ENCODE data around the gene CACNG7.
A peak's percentile ranks its signal among the peaks of the same experiment; 100 is the strongest.

Gene CACNG7

DNA sequence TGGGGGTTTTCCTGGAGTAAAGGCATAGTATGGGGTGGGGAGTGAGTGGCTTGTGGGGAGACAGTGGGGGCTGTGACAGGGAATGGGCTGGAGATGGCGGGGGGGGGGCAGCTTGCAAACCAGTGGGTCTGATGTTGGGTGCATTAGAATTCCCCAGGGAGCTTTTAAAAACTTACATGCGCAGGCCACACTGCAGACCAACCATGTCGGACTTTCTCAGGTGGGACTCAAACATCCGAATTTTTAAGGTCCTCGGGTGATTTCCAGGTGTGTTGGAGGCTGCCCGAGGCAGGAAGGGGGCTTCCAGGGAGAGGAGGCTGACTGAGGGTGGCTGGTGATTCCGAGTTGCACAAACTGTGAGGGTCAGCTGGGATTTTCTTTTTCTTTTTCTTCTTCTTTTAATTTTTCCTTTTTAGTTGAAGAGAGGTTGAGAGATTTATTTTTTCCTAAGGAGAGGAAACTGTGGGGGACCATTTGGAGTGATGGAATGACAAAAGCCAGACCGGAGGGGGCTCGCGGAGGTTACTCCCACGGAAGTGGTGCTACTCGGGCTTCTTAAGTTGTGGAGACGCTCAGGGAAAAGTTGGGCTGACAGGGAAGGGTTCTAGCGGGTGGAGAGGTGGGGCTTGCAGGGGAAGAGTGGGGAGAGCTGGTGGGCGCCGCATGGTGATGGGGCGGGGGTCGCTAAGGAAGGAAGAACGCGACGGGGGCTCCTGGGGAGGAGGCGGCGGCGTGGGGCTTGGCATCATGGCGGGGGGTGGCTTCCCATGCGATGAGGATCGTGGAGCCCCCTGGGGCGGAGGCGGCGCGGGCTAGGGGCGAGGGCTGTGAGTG is 52.7 kb downstream of the CACNG7 start:
- no peak for DNase-seq
- Histone ChIP-seq H3K27ac (ENCODE audit: insufficient read depth, low read length, poor library complexity, severe bottlenecking) (no peak overlapping the region), H3K27me3 (replicated peaks; ENCODE audit: control insufficient read depth, insufficient read depth, low read length, poor library complexity, severe bottlenecking) (peaks cover 46% of the 10 kb centered on the region), H3K4me1 (ENCODE audit: control insufficient read depth, insufficient read depth, low read length, poor library complexity, severe bottlenecking) (no peaks in the 10 kb centered on the region), H3K36me3 (ENCODE audit: control insufficient read depth, insufficient read depth, low read length) (no peaks in the 10 kb centered on the region), H3K4me3 (ENCODE audit: insufficient read depth, low read depth, low read length, poor library complexity, severe bottlenecking) (no peak overlapping the region), H3K9me3 (ENCODE audit: control insufficient read depth, low read length) (no peaks in the 10 kb centered on the region)

DNA sequence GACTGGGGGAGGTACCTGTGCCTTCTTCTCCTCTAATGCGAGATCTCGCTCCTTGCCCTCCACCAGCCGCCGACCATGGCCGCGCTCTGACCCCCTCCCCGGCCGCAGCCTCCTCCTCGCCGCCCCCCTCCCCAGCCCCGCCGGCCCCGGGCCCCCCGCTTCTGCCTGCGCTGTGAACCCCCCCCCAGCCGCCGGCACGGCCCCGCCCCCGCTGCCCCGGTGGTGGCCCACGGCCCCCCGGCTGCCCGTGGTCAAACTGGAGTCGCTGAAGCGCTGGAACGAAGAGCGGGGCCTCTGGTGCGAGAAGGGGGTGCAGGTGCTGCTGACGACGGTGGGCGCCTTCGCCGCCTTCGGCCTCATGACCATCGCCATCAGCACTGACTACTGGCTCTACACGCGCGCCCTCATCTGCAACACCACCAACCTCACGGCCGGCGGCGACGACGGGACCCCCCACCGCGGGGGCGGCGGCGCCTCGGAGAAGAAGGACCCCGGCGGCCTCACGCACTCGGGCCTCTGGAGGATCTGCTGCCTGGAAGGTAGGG is 53.9 kb downstream of the CACNG7 start, which contains the start of gene CACNG8:
CACNG8 (plus strand) TSS at position 51 of the 545 bp plus-strand sequence.
- H3K27ac ChIP-seq (ENCODE audit: insufficient read depth, low read length, poor library complexity, severe bottlenecking) = no peak within 1 kb of the TSS
- H3K27me3 ChIP-seq (replicated peaks; ENCODE audit: control insufficient read depth, insufficient read depth, low read length, poor library complexity, severe bottlenecking) = peaks cover 41% of the 10 kb centered on the region
- H3K4me1 ChIP-seq (ENCODE audit: control insufficient read depth, insufficient read depth, low read length, poor library complexity, severe bottlenecking) = no peaks in the 10 kb centered on the region
- no peaks in the 10 kb centered on the region for H3K36me3 ChIP-seq (ENCODE audit: control insufficient read depth, insufficient read depth, low read length)
- no peak within 1 kb of the TSS for H3K4me3 ChIP-seq (ENCODE audit: insufficient read depth, low read depth, low read length, poor library complexity, severe bottlenecking)
- H3K9me3 ChIP-seq (ENCODE audit: control insufficient read depth, low read length) = no peaks in the 10 kb centered on the region
- no peak for DNase-seq

DNA sequence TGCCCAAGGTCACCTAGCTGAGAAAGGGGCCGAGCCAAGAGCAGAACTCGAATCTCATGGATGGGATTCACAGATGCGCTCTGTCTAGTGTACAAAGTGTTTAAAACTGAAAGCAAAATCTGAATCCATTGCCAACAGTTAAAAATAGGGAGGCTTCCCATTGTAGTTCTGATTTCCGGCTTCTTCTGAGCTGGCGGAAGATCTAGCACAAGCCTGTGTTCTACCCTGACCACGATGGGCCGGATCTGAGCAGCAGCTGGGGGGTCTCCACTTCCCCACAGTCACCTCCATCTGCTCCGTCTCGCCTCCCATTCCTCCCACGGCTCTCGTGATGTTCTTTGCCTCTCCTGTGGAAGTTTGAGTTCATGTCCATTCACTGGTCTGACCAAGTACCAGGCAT is 56.0 kb downstream of the CACNG7 start:
- Histone ChIP-seq H3K27me3 (replicated peaks; ENCODE audit: control insufficient read depth, insufficient read depth, low read length, poor library complexity, severe bottlenecking) (peaks cover 31% of the 10 kb centered on the region), H3K27ac (ENCODE audit: insufficient read depth, low read length, poor library complexity, severe bottlenecking) (no peak overlapping the region), H3K4me3 (ENCODE audit: insufficient read depth, low read depth, low read length, poor library complexity, severe bottlenecking) (no peak overlapping the region), H3K9me3 (ENCODE audit: control insufficient read depth, low read length) (no peaks in the 10 kb centered on the region), H3K4me1 (ENCODE audit: control insufficient read depth, insufficient read depth, low read length, poor library complexity, severe bottlenecking) (no peaks in the 10 kb centered on the region), H3K36me3 (ENCODE audit: control insufficient read depth, insufficient read depth, low read length) (no peaks in the 10 kb centered on the region)
- no peak for DNase-seq

DNA sequence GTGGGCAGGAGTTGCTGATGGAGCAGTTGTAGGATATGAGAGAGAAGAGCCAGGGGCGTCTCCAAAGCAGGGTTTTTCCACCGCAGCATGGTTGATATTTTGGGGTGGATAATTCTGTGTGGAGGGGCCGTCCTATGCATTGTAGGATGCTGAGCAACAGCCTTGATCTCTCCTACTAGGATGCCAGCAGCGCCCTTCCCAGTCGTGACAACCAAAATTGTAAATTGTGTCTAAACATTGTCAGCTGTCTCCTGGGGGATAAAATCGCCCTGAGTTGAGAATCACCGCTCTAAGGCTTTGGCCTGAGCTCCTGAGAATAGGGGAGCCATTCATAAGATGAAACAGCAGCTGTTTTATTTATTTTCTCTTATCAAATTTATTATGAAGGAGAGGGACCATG is 57.9 kb downstream of the CACNG7 start:
- H3K4me3 ChIP-seq (ENCODE audit: insufficient read depth, low read depth, low read length, poor library complexity, severe bottlenecking) = no peak overlapping the region
- H3K4me1 ChIP-seq (ENCODE audit: control insufficient read depth, insufficient read depth, low read length, poor library complexity, severe bottlenecking) = no peaks in the 10 kb centered on the region
- H3K9me3 ChIP-seq (ENCODE audit: control insufficient read depth, low read length) = no peaks in the 10 kb centered on the region
- DNase-seq = no peak
- H3K36me3 ChIP-seq (ENCODE audit: control insufficient read depth, insufficient read depth, low read length) = no peaks in the 10 kb centered on the region
- no peak overlapping the region for H3K27ac ChIP-seq (ENCODE audit: insufficient read depth, low read length, poor library complexity, severe bottlenecking)
- H3K27me3 ChIP-seq (replicated peaks; ENCODE audit: control insufficient read depth, insufficient read depth, low read length, poor library complexity, severe bottlenecking) = peaks cover 18% of the 10 kb centered on the region

DNA sequence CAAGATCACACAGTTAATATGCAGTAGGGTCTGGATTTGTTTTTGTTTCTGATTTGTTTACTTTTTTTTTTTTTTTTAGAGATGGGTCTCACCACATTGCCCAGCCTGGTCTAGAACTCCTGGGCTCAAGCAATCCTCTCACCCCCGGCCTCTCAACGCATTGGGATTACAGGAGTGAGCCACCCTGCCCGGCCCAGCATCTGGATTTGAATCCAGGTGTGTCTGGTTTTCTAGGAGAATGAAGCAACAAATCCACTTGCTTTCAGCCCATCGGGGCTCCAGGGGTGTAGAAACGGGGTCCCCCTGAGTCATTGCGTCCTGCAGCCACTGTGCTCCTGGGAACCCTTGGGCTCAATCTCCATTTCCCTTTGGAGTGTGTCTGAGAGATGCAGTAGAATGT is 60.3 kb downstream of the CACNG7 start:
- Histone ChIP-seq H3K4me3 (ENCODE audit: insufficient read depth, low read depth, low read length, poor library complexity, severe bottlenecking) (no peak overlapping the region), H3K27me3 (replicated peaks; ENCODE audit: control insufficient read depth, insufficient read depth, low read length, poor library complexity, severe bottlenecking) (peaks cover 5% of the 10 kb centered on the region), H3K27ac (ENCODE audit: insufficient read depth, low read length, poor library complexity, severe bottlenecking) (no peak overlapping the region), H3K4me1 (ENCODE audit: control insufficient read depth, insufficient read depth, low read length, poor library complexity, severe bottlenecking) (no peaks in the 10 kb centered on the region), H3K9me3 (ENCODE audit: control insufficient read depth, low read length) (no peaks in the 10 kb centered on the region), H3K36me3 (ENCODE audit: control insufficient read depth, insufficient read depth, low read length) (no peaks in the 10 kb centered on the region)
- DNase-seq = no peak

DNA sequence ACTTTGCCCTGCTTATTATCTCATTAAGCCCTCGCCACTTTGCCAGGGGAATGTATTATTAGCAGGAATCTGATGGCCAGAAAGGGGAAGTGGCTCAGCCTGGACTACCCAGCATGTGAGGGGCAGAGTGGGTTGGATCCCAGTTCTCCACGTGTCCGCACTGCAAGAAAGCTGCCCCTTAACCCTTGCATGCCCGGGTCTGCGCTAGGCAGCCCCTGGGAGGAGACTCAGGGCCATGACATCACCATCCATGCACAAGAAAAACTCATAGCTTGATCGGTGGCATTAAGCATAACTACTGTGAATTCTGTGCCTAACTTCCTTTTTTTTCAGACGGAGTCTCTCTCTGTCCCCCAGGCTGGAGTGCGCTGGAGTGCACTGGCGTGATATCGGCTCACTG is 62.6 kb downstream of the CACNG7 start:
- no peaks in the 10 kb centered on the region for H3K4me1 ChIP-seq (ENCODE audit: control insufficient read depth, insufficient read depth, low read length, poor library complexity, severe bottlenecking)
- H3K27me3 ChIP-seq (replicated peaks; ENCODE audit: control insufficient read depth, insufficient read depth, low read length, poor library complexity, severe bottlenecking) = no peaks in the 10 kb centered on the region
- no peak overlapping the region for H3K4me3 ChIP-seq (ENCODE audit: insufficient read depth, low read depth, low read length, poor library complexity, severe bottlenecking)
- no peak for DNase-seq
- H3K27ac ChIP-seq (ENCODE audit: insufficient read depth, low read length, poor library complexity, severe bottlenecking) = no peak overlapping the region
- H3K9me3 ChIP-seq (ENCODE audit: control insufficient read depth, low read length) = no peaks in the 10 kb centered on the region
- no peaks in the 10 kb centered on the region for H3K36me3 ChIP-seq (ENCODE audit: control insufficient read depth, insufficient read depth, low read length)

DNA sequence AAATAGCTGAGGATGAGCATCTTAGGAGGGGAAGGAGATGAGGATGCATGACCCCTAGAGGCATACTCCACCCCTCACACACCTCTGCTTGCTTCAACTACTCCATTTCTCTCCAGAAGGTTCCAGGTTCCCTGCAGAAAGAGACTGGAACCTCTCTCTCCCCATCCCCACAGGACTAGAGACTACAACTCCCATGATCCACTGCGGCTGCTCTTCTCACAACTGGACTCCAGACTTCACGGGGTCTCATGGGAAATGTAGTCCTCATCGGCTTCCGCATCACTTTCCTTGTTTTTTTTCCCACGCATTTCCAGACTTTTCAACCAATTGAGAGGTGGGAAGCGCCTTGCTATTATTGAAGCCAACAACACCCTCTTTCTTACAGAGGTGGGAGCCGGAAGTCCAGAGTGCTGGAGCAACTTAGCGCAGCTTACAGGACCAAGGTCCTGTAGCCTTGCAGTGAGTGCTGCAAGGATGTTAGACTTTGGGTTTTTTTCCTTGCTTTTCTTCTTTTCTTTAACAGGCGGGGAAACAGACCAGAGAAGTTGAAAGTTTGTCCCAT is 68.4 kb downstream of the CACNG7 start:
- H3K4me1 ChIP-seq (ENCODE audit: control insufficient read depth, insufficient read depth, low read length, poor library complexity, severe bottlenecking) = peaks cover 24% of the 10 kb centered on the region
- H3K36me3 ChIP-seq (ENCODE audit: control insufficient read depth, insufficient read depth, low read length) = no peaks in the 10 kb centered on the region
- H3K4me3 ChIP-seq (ENCODE audit: insufficient read depth, low read depth, low read length, poor library complexity, severe bottlenecking) = peak overlapping the region; percentile 42
- peaks cover 32% of the 10 kb centered on the region for H3K27me3 ChIP-seq (replicated peaks; ENCODE audit: control insufficient read depth, insufficient read depth, low read length, poor library complexity, severe bottlenecking)
- peak; percentile 30 to 48 (median 30) for DNase-seq
- H3K9me3 ChIP-seq (ENCODE audit: control insufficient read depth, low read length) = no peaks in the 10 kb centered on the region
- H3K27ac ChIP-seq (ENCODE audit: insufficient read depth, low read length, poor library complexity, severe bottlenecking) = no peak overlapping the region

DNA sequence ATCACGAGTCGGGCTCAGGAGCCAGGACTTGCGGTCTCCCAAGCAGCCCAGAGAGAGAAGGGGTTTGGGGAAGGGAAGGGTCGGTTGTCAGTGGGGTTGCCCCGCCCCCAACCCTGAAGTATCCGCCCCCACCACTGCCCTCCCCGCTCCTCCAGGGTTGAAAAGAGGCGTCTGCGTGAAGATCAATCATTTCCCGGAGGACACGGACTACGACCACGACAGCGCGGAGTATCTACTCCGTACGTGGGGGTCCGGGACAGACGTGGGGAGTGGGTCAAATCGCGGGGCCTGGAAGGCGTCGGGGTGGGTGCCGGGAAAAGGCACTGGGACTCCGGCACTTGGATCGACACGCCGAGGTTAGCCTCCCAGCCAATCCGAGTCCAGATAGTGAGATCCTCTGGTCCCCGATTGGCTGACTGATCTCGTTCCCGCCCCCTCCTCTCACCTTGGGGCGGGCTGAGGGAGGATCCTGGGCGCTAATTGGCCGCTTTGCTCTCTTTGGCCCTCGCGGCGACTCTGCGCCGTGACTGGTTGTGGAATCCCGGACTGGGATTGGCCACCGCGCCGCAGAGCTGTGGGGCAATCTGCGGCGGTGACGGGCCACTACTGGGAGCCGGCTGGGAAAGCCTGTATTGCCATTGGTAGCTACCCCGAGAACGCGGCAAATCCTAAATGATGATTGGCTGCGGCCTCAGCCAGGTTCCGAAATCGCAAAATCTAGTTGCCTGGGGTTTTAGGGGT is 69.1 kb downstream of the CACNG7 start:
- no peak overlapping the region for H3K27ac ChIP-seq (ENCODE audit: insufficient read depth, low read length, poor library complexity, severe bottlenecking)
- DNase-seq = no peak
- peaks cover 32% of the 10 kb centered on the region for H3K27me3 ChIP-seq (replicated peaks; ENCODE audit: control insufficient read depth, insufficient read depth, low read length, poor library complexity, severe bottlenecking)
- no peaks in the 10 kb centered on the region for H3K9me3 ChIP-seq (ENCODE audit: control insufficient read depth, low read length)
- H3K4me1 ChIP-seq (ENCODE audit: control insufficient read depth, insufficient read depth, low read length, poor library complexity, severe bottlenecking) = peaks cover 24% of the 10 kb centered on the region
- peak overlapping the region; percentile 42 for H3K4me3 ChIP-seq (ENCODE audit: insufficient read depth, low read depth, low read length, poor library complexity, severe bottlenecking)
- H3K36me3 ChIP-seq (ENCODE audit: control insufficient read depth, insufficient read depth, low read length) = no peaks in the 10 kb centered on the region

DNA sequence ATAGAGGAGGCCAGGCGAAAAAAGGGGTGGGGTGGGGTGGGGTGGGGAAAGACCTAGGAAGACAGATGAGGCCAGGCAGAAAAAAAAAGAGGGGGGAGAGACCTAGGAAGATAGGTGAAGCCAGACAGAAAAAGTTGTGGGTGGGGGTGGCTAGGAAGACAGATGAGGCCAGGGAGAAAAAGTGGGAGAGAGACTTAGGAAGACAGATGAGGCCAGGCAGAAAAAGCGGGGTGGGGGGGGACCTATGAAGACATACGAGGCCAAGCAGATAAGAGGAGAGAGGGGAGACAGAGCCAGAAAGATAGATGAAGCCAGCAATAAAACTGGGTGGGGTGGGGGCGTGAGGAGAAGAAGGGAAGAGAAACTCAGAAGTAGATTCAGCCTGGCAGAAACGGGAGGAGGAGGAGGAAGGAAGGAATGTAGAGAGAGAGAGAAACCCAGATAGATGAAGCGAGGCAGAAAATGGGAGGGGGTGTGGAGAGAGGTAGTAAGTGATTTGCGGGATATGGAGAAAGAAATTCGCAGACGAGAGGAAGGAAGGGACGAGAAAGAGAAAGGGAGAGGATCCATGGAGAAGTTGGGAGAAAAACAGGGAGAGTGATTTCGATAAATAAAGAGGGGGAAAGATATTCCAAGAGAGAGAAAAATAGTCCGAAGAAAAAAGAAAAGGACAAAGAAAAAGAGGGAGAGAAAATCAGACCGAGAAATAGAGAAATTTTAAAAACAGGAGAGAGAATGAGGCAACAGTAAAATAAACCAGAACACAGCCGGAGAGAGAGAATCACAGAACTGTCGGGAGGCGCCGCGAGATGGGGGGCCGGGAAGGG is 70.1 kb downstream of the CACNG7 start:
- H3K9me3 ChIP-seq (ENCODE audit: control insufficient read depth, low read length) = no peaks in the 10 kb centered on the region
- H3K4me1 ChIP-seq (ENCODE audit: control insufficient read depth, insufficient read depth, low read length, poor library complexity, severe bottlenecking) = peaks cover 24% of the 10 kb centered on the region
- no peaks in the 10 kb centered on the region for H3K36me3 ChIP-seq (ENCODE audit: control insufficient read depth, insufficient read depth, low read length)
- no peak overlapping the region for H3K4me3 ChIP-seq (ENCODE audit: insufficient read depth, low read depth, low read length, poor library complexity, severe bottlenecking)
- DNase-seq = no peak
- no peak overlapping the region for H3K27ac ChIP-seq (ENCODE audit: insufficient read depth, low read length, poor library complexity, severe bottlenecking)
- peaks cover 38% of the 10 kb centered on the region for H3K27me3 ChIP-seq (replicated peaks; ENCODE audit: control insufficient read depth, insufficient read depth, low read length, poor library complexity, severe bottlenecking)

Data from effector memory CD4-positive, alpha-beta T cell (primary cell).